ENCODE data around the gene PCYT1A. TPM values are rescaled to one million over a fixed set of nuclear protein-coding genes. Genes with fewer than 3 reads are reported as not detected.
"Not testable (repeated sequence)": the region's sequence is repeated elsewhere in the genome, so short reads cannot be mapped to it uniquely, and the experiment has no call there.

The PCYT1A gene
- total RNA-seq, 1 experiment from 2014 or later, result 52.2 TPM

- no peak overlapping the region for H3K4me3 ChIP-seq (ENCODE audit: low read depth, low read length)
- no peaks in the 10 kb centered on the region for H3K4me1 ChIP-seq
- Mint-ChIP-seq H3K4me3 (ENCODE audit: unreplicated experiment) (no peak overlapping the region), H3K9me3 (ENCODE audit: unreplicated experiment) (no peaks in the 10 kb centered on the region), H3K36me3 (ENCODE audit: insufficient read depth, unreplicated experiment) (peaks cover 5% of the 10 kb centered on the region), H3K27ac (ENCODE audit: unreplicated experiment) (no peak overlapping the region), H3K27me3 (ENCODE audit: insufficient read depth, unreplicated experiment) (no peaks in the 10 kb centered on the region), H3K4me1 (ENCODE audit: low read depth, unreplicated experiment) (no peaks in the 10 kb centered on the region)
- intact Hi-C loops (cut with micrococcal nuclease; ENCODE audit: unreplicated experiment), result no loop called here
- H3K27me3 ChIP-seq (replicated peaks; ENCODE audit: control insufficient read depth, insufficient read depth, low read length), result no peaks in the 10 kb centered on the region
- POLR2A ChIA-PET, result no interaction called here
- H3K9me3 ChIP-seq, result no peaks in the 10 kb centered on the region
- no peak for DNase-seq
- CTCF ChIA-PET, result no interaction called here
- H3K36me3 ChIP-seq (ENCODE audit: control insufficient read depth, insufficient read depth, low read length), result no peaks in the 10 kb centered on the region
- TF ChIP-seq CTCF (IDR thresholded peaks at IDR 0.05; ENCODE audit: insufficient read depth in 1 of 2, low read depth in 1 of 2, low read length in 1 of 2, severe bottlenecking in 1 of 2, unreplicated experiment in 1 of 2), result no peak
- BruUV-seq (replicated peaks), result no TSS peak
These were observed 33.6 kb upstream of the PCYT1A start for GRCh38 chr3:196321162-196321561.

- POLR2A ChIA-PET, result interaction anchor here (0.6 kb wide), 1 partner anchor 45 kb away, joined by 3 read pairs; no protein-coding TSS in a partner anchor
- no peaks in the 10 kb centered on the region for H3K9me3 Mint-ChIP-seq (ENCODE audit: unreplicated experiment)
- CTCF ChIA-PET, result interaction anchor here (0.7 kb wide), 1 partner anchor 66 kb away, joined by 4 read pairs; no protein-coding TSS in a partner anchor
- Histone ChIP-seq H3K27me3 (replicated peaks; ENCODE audit: control insufficient read depth, insufficient read depth, low read length) (no peaks in the 10 kb centered on the region), H3K4me1 (no peaks in the 10 kb centered on the region), H3K36me3 (ENCODE audit: control insufficient read depth, insufficient read depth, low read length) (no peaks in the 10 kb centered on the region), H3K9me3 (no peaks in the 10 kb centered on the region), H3K4me3 (ENCODE audit: low read depth, low read length) (no peak overlapping the region)
- H3K27me3 Mint-ChIP-seq (ENCODE audit: insufficient read depth, unreplicated experiment), result no peaks in the 10 kb centered on the region
- H3K4me3 Mint-ChIP-seq (ENCODE audit: unreplicated experiment), result no peak overlapping the region
- H3K36me3 Mint-ChIP-seq (ENCODE audit: insufficient read depth, unreplicated experiment), result peaks cover 5% of the 10 kb centered on the region
- BruUV-seq (replicated peaks), result no TSS peak
- H3K27ac Mint-ChIP-seq (ENCODE audit: unreplicated experiment), result no peak overlapping the region
- no peak for TF ChIP-seq CTCF (IDR thresholded peaks at IDR 0.05; ENCODE audit: insufficient read depth in 1 of 2, low read depth in 1 of 2, low read length in 1 of 2, severe bottlenecking in 1 of 2, unreplicated experiment in 1 of 2)
- no peaks in the 10 kb centered on the region for H3K4me1 Mint-ChIP-seq (ENCODE audit: low read depth, unreplicated experiment)
- no peak for DNase-seq
- intact Hi-C loops (cut with micrococcal nuclease; ENCODE audit: unreplicated experiment), result no loop called here
These were observed 32.6 kb upstream of the PCYT1A start for GRCh38 chr3:196320137-196320536.

- BruUV-seq (replicated peaks), result no TSS peak
- ChIA-PET CTCF (interaction anchor here (0.6 kb wide), 2 partner anchors 14 to 59 kb away, joined by 3 to 5 read pairs; no protein-coding TSS in a partner anchor), POLR2A (interaction anchor here (0.6 to 1.2 kb wide), 6 partner anchors 14 to 251 kb away, joined by 3 to 5 read pairs (median 4); partner anchors contain the start of gene PCYT1A)
- no peaks in the 10 kb centered on the region for H3K4me1 Mint-ChIP-seq (ENCODE audit: low read depth, unreplicated experiment)
- peaks cover 5% of the 10 kb centered on the region for H3K36me3 Mint-ChIP-seq (ENCODE audit: insufficient read depth, unreplicated experiment)
- peak; percentile 89 to 92 for DNase-seq
- H3K4me3 ChIP-seq (ENCODE audit: low read depth, low read length), result peak within 1 kb of the TSS; percentile 98
- peak within 1 kb of the TSS; percentile 85 for H3K4me3 Mint-ChIP-seq (ENCODE audit: unreplicated experiment)
- H3K27me3 Mint-ChIP-seq (ENCODE audit: insufficient read depth, unreplicated experiment), result no peaks in the 10 kb centered on the region
- H3K4me1 ChIP-seq, result no peaks in the 10 kb centered on the region
- H3K27me3 ChIP-seq (replicated peaks; ENCODE audit: control insufficient read depth, insufficient read depth, low read length), result no peaks in the 10 kb centered on the region
- H3K9me3 Mint-ChIP-seq (ENCODE audit: unreplicated experiment), result no peaks in the 10 kb centered on the region
- peak within 1 kb of the TSS; percentile 95 for H3K27ac Mint-ChIP-seq (ENCODE audit: unreplicated experiment)
- no peaks in the 10 kb centered on the region for H3K36me3 ChIP-seq (ENCODE audit: control insufficient read depth, insufficient read depth, low read length)
- no peak for TF ChIP-seq CTCF (IDR thresholded peaks at IDR 0.05; ENCODE audit: insufficient read depth in 1 of 2, low read depth in 1 of 2, low read length in 1 of 2, severe bottlenecking in 1 of 2, unreplicated experiment in 1 of 2)
- no peaks in the 10 kb centered on the region for H3K9me3 ChIP-seq
- intact Hi-C loops (cut with micrococcal nuclease; ENCODE audit: unreplicated experiment), result no loop called here
These were observed 30.4 kb upstream of the PCYT1A start, which contains the start of gene DYNLT2B for GRCh38 chr3:196317687-196318467. Gene DYNLT2B, minus strand, starts transcription at chr3:196318240. Its CDS starts 88 bp downstream, at chr3:196318152.

- H3K36me3 Mint-ChIP-seq (ENCODE audit: insufficient read depth, unreplicated experiment); BruUV-seq (replicated peaks); intact Hi-C loops (cut with micrococcal nuclease; ENCODE audit: unreplicated experiment); H3K27me3 Mint-ChIP-seq (ENCODE audit: insufficient read depth, unreplicated experiment); H3K9me3 ChIP-seq; H3K27me3 ChIP-seq (replicated peaks; ENCODE audit: control insufficient read depth, insufficient read depth, low read length); DNase-seq; H3K9me3 Mint-ChIP-seq (ENCODE audit: unreplicated experiment); H3K4me1 Mint-ChIP-seq (ENCODE audit: low read depth, unreplicated experiment); H3K36me3 ChIP-seq (ENCODE audit: control insufficient read depth, insufficient read depth, low read length); CTCF ChIA-PET; H3K4me1 ChIP-seq: not testable (repeated sequence)
- POLR2A ChIA-PET, result interaction anchor here (0.6 to 1.2 kb wide), 2 partner anchors 35 to 50 kb away, joined by 4 read pairs; no protein-coding TSS in a partner anchor
- peak overlapping the region; percentile 95 for H3K27ac Mint-ChIP-seq (ENCODE audit: unreplicated experiment)
- H3K4me3 Mint-ChIP-seq (ENCODE audit: unreplicated experiment), result peak overlapping the region; percentile 85
- H3K4me3 ChIP-seq (ENCODE audit: low read depth, low read length), result peak overlapping the region; percentile 98
These were observed 29.5 kb upstream of the PCYT1A start for GRCh38 chr3:196316799-196317686.

All from Caco-2 (cell line).